Endothelial cell of umbilical vein (primary cell): ENCODE data around the gene MYBPC1. TPM values are rescaled to one million over a fixed set of nuclear protein-coding genes. Genes with fewer than 3 reads are reported as not detected.

Source experiments
- BruUV-seq: library from RNA; stranded (reverse); fragments of 400-500 nt; replicated peaks from 2 replicates; lab custom pipeline; 2021; lab: Mats Ljungman, UMichigan
- CTCF ChIA-PET: fragments of 300-600, 350-600 bp; sonication (Branson Sonifier 250); formaldehyde crosslinking; loops from one replicate; lab custom pipeline; 2021; ENCODE audit warnings: antibody characterized with exemption, inconsistent platforms; lab: Charles Lee
- POLR2A ChIA-PET: fragments of 300-600, 350-600 bp; sonication (Branson Sonifier 250); formaldehyde crosslinking; loops from one replicate; lab custom pipeline; 2021; ENCODE audit warnings: antibody characterized with exemption, inconsistent platforms; lab: Charles Lee
- DNase-seq: peaks from one replicate; pipeline ENCODE4 v3.0.0-alpha.2; 2011; ENCODE audit warnings: low read depth, low spot score
- FAIRE-seq: peaks from 2 replicates; lab custom pipeline; 2011; peaks lifted over from hg19 to GRCh38; lab: Jason Lieb, UNC
- H2AFZ ChIP-seq: 2 replicates; pipeline ENCODE4 v1.6.0; 2012; ENCODE audit warnings: low read depth, low read length, control low read depth, inconsistent platforms
- H3K27ac ChIP-seq: 2 replicates; pipeline ENCODE4 v1.5.1; 2011; ENCODE audit warnings: low read depth, mild to moderate bottlenecking, control low read depth, low read length, moderate library complexity; ENCODE audit not compliant: insufficient read depth
- H3K27me3 ChIP-seq, 2 experiments: 2 replicates each; pipeline versions ENCODE4 v1.6.0 to v1.6.1; 2011; ENCODE audit warnings: low read length in 2 of 2, mixed read lengths in 1 of 2; ENCODE audit not compliant: control insufficient read depth in 2 of 2, insufficient read depth in 2 of 2
- H3K36me3 ChIP-seq, 2 experiments: 2 replicates in 1 of 2; 3 replicates in 1 of 2; pipeline ENCODE4 v1.5.1; 2011; ENCODE audit warnings: low read length in 2 of 2, mild to moderate bottlenecking in 1 of 2, moderate library complexity in 1 of 2; ENCODE audit not compliant: control insufficient read depth in 2 of 2, insufficient read depth in 2 of 2; ENCODE audit errors: extremely low read depth in 1 of 2
- H3K4me1 ChIP-seq: 3 replicates; pipeline ENCODE4 v1.5.1; 2011; ENCODE audit warnings: mild to moderate bottlenecking, low read length; ENCODE audit not compliant: control insufficient read depth, insufficient read depth; ENCODE audit errors: extremely low read depth
- H3K4me2 ChIP-seq: 2 replicates; pipeline ENCODE4 v1.6.1; 2011; ENCODE audit warnings: low read length, control low read depth, mixed read lengths; ENCODE audit not compliant: insufficient read depth
- H3K4me3 ChIP-seq, 3 experiments: fragments of 200-600 bp in 1 of 3; sonication (generic), shearing (Covaris generic) in 1 of 3; replicated peaks in 1 of 3; 2 replicates each; pipeline ENCODE4 v1.5.1; 2011 to 2016; ENCODE audit warnings: control low read depth in 3 of 3, low read length in 3 of 3, mild to moderate bottlenecking in 2 of 3, inconsistent platforms in 1 of 3, low read depth in 1 of 3, moderate library complexity in 1 of 3; ENCODE audit not compliant: insufficient read depth in 1 of 3
- H3K79me2 ChIP-seq: 2 replicates; pipeline ENCODE4 v1.6.0; 2012; ENCODE audit warnings: low read length, inconsistent platforms; ENCODE audit not compliant: control insufficient read depth, insufficient read depth
- H3K9ac ChIP-seq: replicated peaks from 2 replicates; pipeline ENCODE3; 2011; ENCODE audit warnings: low read length, control low read depth; ENCODE audit not compliant: insufficient read depth; ENCODE audit errors: extremely low read depth
- H3K9me1 ChIP-seq: replicated peaks from 3 replicates; pipeline ENCODE4 v1.6.0; 2011; ENCODE audit warnings: mild to moderate bottlenecking, low read length; ENCODE audit not compliant: control insufficient read depth, insufficient read depth; ENCODE audit errors: extremely low read depth
- H3K9me3 ChIP-seq: replicated peaks from 2 replicates; pipeline ENCODE4 v1.5.1; 2012; ENCODE audit warnings: low read length, inconsistent platforms; ENCODE audit not compliant: control insufficient read depth, insufficient read depth
- H4K20me1 ChIP-seq: replicated peaks from 2 replicates; pipeline ENCODE3; 2011; ENCODE audit warnings: mild to moderate bottlenecking, low read length; ENCODE audit not compliant: control insufficient read depth, insufficient read depth; ENCODE audit errors: extremely low read depth
- EZH2 ChIP-seq: IDR thresholded peaks from 2 replicates; pipeline ENCODE4 v1.6.1; 2012; ENCODE audit warnings: borderline replicate concordance, low read depth, mild to moderate bottlenecking, moderate library complexity, low read length, inconsistent platforms; ENCODE audit not compliant: severe bottlenecking
- FOS ChIP-seq: IDR thresholded peaks from 2 replicates; pipeline ENCODE4 v1.6.1; 2011; ENCODE audit warnings: mild to moderate bottlenecking, low read length, moderate library complexity, borderline replicate concordance; ENCODE audit not compliant: insufficient read depth
- GATA2 ChIP-seq: IDR thresholded peaks from 2 replicates; pipeline ENCODE4 v1.7.0; 2011; ENCODE audit warnings: low read depth, mild to moderate bottlenecking, moderate library complexity, mixed read lengths, low read length; ENCODE audit not compliant: insufficient read length, insufficient read depth
- JUN ChIP-seq: IDR thresholded peaks from 2 replicates; pipeline ENCODE4 v1.6.1; 2011; ENCODE audit warnings: borderline replicate concordance, low read depth; ENCODE audit not compliant: insufficient read length, insufficient read depth
- POLR2A ChIP-seq: IDR thresholded peaks from 2 replicates; pipeline ENCODE4 v1.6.1; 2012; ENCODE audit warnings: low read depth, mild to moderate bottlenecking, control low read depth, low read length
- POLR2AphosphoS5 ChIP-seq: IDR thresholded peaks from 2 replicates; pipeline ENCODE4 v1.6.1; 2012; ENCODE audit warnings: low read depth, mild to moderate bottlenecking, control low read depth, low read length, moderate library complexity; ENCODE audit not compliant: insufficient read depth
- dilution Hi-C: fragments of 300-500 bp; cut with MboI; formaldehyde crosslinking; loops from one replicate; pipeline ENCODE4 v1.15.0; 2019; ENCODE audit warnings: low sequenced_read_pairs; ENCODE audit not compliant: extremely low pct_ligation_motif_present
- intact Hi-C: fragments of 100-400 bp; cut with micrococcal nuclease; formaldehyde crosslinking; loops from one replicate; pipeline ENCODE4 v1.10.0; 2022
- polyA plus RNA-seq, 4 experiments: library from polyadenylated mRNA; depleted of rRNA in 3 of 4; stranded (reverse) in 3 of 4; unstranded in 1 of 4; fragments of >200 nt; gene quantifications; 2 replicates each; pipeline versions ENCODE4 v1.2.1 to v1.2.3, GENCODE V29; 2011 to 2012; ENCODE audit warnings: missing spikeins in 1 of 4
- total RNA-seq: library from RNA; stranded (reverse); gene quantifications from 2 replicates; pipeline ENCODE4 v1.2.3, GENCODE V29; 2021
- TF ChIP-seq, protein P1 (sequence below): IDR thresholded peaks from 2 replicates; pipeline ENCODE4 v1.6.1; 2011; ENCODE audit not compliant: insufficient read depth, insufficient read length
- TF ChIP-seq, protein P2 (sequence below), 2 donors: IDR thresholded peaks; 1 replicate in 1 of 2; 2 replicates in 1 of 2; pipeline ENCODE4 v1.5.1; 2011; ENCODE audit warnings: low read length in 2 of 2, mild to moderate bottlenecking in 2 of 2, moderate library complexity in 2 of 2, control low read depth in 1 of 2, inconsistent platforms in 1 of 2, low read depth in 1 of 2; ENCODE audit not compliant: insufficient read depth in 1 of 2; ENCODE audit errors: extremely low read depth in 1 of 2

The MYBPC1 gene
- total and polyA plus RNA-seq, 2 donors (not counting 3 experiments of a cell fraction or from before 2014, with no cell fraction given): not detected

- FAIRE-seq (no peak), DNase-seq (no peak)
- H3K36me3 ChIP-seq: no peaks in the 10 kb centered on the region
- no peaks in the 10 kb centered on the region for H3K27me3 ChIP-seq
- no peaks in the 10 kb centered on the region for H3K4me1 ChIP-seq
- no peak for TF ChIP-seq POLR2AphosphoS5
- TF ChIP-seq, protein P1, sequence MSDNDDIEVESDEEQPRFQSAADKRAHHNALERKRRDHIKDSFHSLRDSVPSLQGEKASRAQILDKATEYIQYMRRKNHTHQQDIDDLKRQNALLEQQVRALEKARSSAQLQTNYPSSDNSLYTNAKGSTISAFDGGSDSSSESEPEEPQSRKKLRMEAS: no peak
- TF ChIP-seq, protein P2, sequence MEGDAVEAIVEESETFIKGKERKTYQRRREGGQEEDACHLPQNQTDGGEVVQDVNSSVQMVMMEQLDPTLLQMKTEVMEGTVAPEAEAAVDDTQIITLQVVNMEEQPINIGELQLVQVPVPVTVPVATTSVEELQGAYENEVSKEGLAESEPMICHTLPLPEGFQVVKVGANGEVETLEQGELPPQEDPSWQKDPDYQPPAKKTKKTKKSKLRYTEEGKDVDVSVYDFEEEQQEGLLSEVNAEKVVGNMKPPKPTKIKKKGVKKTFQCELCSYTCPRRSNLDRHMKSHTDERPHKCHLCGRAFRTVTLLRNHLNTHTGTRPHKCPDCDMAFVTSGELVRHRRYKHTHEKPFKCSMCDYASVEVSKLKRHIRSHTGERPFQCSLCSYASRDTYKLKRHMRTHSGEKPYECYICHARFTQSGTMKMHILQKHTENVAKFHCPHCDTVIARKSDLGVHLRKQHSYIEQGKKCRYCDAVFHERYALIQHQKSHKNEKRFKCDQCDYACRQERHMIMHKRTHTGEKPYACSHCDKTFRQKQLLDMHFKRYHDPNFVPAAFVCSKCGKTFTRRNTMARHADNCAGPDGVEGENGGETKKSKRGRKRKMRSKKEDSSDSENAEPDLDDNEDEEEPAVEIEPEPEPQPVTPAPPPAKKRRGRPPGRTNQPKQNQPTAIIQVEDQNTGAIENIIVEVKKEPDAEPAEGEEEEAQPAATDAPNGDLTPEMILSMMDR (IDR thresholded peaks at IDR 0.05; ENCODE audit: extremely low read depth in 1 of 2, insufficient read depth in 1 of 2, low read depth in 1 of 2, low read length in 2 of 2): no peak
- no peak for TF ChIP-seq POLR2A
- no peaks in the 10 kb centered on the region for H4K20me1 ChIP-seq
- peaks cover 10% of the 10 kb centered on the region for H3K79me2 ChIP-seq
- no peaks in the 10 kb centered on the region for H3K9me3 ChIP-seq
- no TSS peak for BruUV-seq
- intact Hi-C loops (no loop called here), dilution Hi-C loops (no loop called here)
- H2AFZ ChIP-seq: no peak overlapping the region
- H3K4me2 ChIP-seq: no peak overlapping the region
- H3K9me1 ChIP-seq: no peaks in the 10 kb centered on the region
- POLR2A ChIA-PET: no interaction called here
- no peak overlapping the region for H3K9ac ChIP-seq
- H3K4me3 ChIP-seq: no peak overlapping the region
- CTCF ChIA-PET: no interaction called here
- H3K27ac ChIP-seq: no peak overlapping the region
Measured at GRCh38 chr12:101706403-101706802, 111.6 kb downstream of the MYBPC1 start.

GRCh38 chr12:101707131-101707782, 112.5 kb downstream of the MYBPC1 start:
- TF ChIP-seq GATA2: no peak
- TF ChIP-seq, protein P1: no peak
- no peak for TF ChIP-seq POLR2AphosphoS5
- no peak for TF ChIP-seq JUN
- TF ChIP-seq EZH2: no peak
- TF ChIP-seq, protein P2 (IDR thresholded peaks at IDR 0.05; ENCODE audit: extremely low read depth in 1 of 2, insufficient read depth in 1 of 2, low read depth in 1 of 2, low read length in 2 of 2): no peak
- TF ChIP-seq FOS: no peak
- BruUV-seq: no TSS peak
- Histone ChIP-seq H3K27me3 (no peaks in the 10 kb centered on the region), H3K36me3 (no peaks in the 10 kb centered on the region), H3K79me2 (peaks cover 7% of the 10 kb centered on the region), H3K4me1 (no peaks in the 10 kb centered on the region), H3K9ac (no peak overlapping the region), H3K9me1 (no peaks in the 10 kb centered on the region), H3K9me3 (no peaks in the 10 kb centered on the region), H3K4me3 (no peak overlapping the region), H3K4me2 (no peak overlapping the region), H2AFZ (no peak overlapping the region), H3K27ac (no peak overlapping the region), H4K20me1 (no peaks in the 10 kb centered on the region)
- ChIA-PET CTCF (interaction anchor here (1.0 to 2.7 kb wide), 2 partner anchors 9 to 16 kb away, joined by 4 to 7 read pairs; no protein-coding TSS in a partner anchor), POLR2A (no interaction called here)
- intact Hi-C loops: no loop called here
- FAIRE-seq (no peak), DNase-seq (no peak)
- dilution Hi-C loops: no loop called here
